Heart right ventricle (tissue), 16 donors: ENCODE measurements around the gene AP5Z1. TPM values are rescaled to one million over a fixed set of nuclear protein-coding genes. Genes with fewer than 3 reads are reported as not detected.

Experiments used
- ATAC-seq, 8 donors: fragments of 200-7000 bp; cut with Tn5 transposase; one replicate each; pipeline ENCODE4 v1.9.1; 2020; ENCODE audit warnings: mild to moderate bottlenecking in 8 of 8, moderate library complexity in 8 of 8, moderate number of reproducible peaks in 1 of 8
- DNase-seq, 2 donors: peaks; one replicate each; pipeline ENCODE4 v3.0.0-alpha.2; 2020
- H3K27ac ChIP-seq, 10 donors: fragments of 200-600 bp; sonication (generic) in 2 of 10; one replicate each; pipeline versions ENCODE4 v1.5.0 to v1.8.0; 2020 to 2022; ENCODE audit warnings: mild to moderate bottlenecking in 3 of 10
- H3K27me3 ChIP-seq, 7 donors: fragments of 200-600 bp; one replicate each; pipeline ENCODE4 v1.8.0; 2021 to 2022; ENCODE audit warnings: mild to moderate bottlenecking in 2 of 7
- H3K36me3 ChIP-seq, 9 donors: fragments of 200-600 bp; sonication (generic) in 1 of 9; one replicate each; pipeline versions ENCODE4 v1.5.0 to v1.8.0; 2020 to 2022; ENCODE audit warnings: mild to moderate bottlenecking in 2 of 9
- H3K4me1 ChIP-seq, 9 donors: fragments of 200-600 bp; sonication (generic) in 1 of 9; one replicate each; pipeline versions ENCODE4 v1.5.0 to v1.8.0; 2020 to 2022; ENCODE audit warnings: mild to moderate bottlenecking in 4 of 9
- H3K4me3 ChIP-seq, 10 donors: fragments of 200-600 bp; sonication (generic) in 2 of 10; one replicate each; pipeline versions ENCODE4 v1.5.0 to v1.8.0; 2020 to 2022; ENCODE audit warnings: mild to moderate bottlenecking in 7 of 10, moderate library complexity in 2 of 10
- H3K9me3 ChIP-seq, 11 donors: fragments of 200-600 bp in 10 of 11; sonication (generic) in 2 of 11; one replicate each; pipeline versions ENCODE4 v1.5.0 to v1.8.0; 2013 to 2022; ENCODE audit warnings: mild to moderate bottlenecking in 2 of 11, control low read depth in 1 of 11, moderate library complexity in 1 of 11
- CTCF ChIP-seq, 9 donors: fragments of 200-600 bp; sonication (generic) in 2 of 9; IDR thresholded peaks; one replicate each; pipeline versions ENCODE4 v1.5.0 to v1.8.0; 2021 to 2022; ENCODE audit warnings: antibody characterized with exemption in 9 of 9, mild to moderate bottlenecking in 5 of 9, moderate library complexity in 1 of 9
- WGBS, 2 donors: extraction: QIAGEN DNeasy Blood & Tissue Kit; methylation state at CpG; one replicate each; pipeline ENCODE4 v1.1.7; 2013; ENCODE audit warnings: inconsistent platforms in 1 of 2; 5-methylcytosine and 5-hydroxymethylcytosine counted together
- intact Hi-C, 10 donors: fragments of 100-400 bp; cut with DNase I; formaldehyde crosslinking; loops; one replicate each; pipeline versions ENCODE4 v1.11.1 to v1.14.2; 2022
- polyA plus RNA-seq, 2 donors: library from polyadenylated mRNA; stranded (reverse); fragments of 200-250 nt; gene quantifications; one replicate each; pipeline ENCODE4 v1.2.3, GENCODE V29; 2013
- total RNA-seq, 10 donors: library from RNA; stranded (reverse); fragmentation: NEBNext Ultra II Directional in 3 of 10; extraction: Animal tissue kit (Norgen Biotek cat#: 25700) in 3 of 10; gene quantifications; one replicate each; pipeline versions ENCODE4 v1.2.1 to v1.2.4, GENCODE V29; 2021 to 2023
- donor health status: Arrhythmogenic right ventricular cardiomyopathy.
- donor health status: ischemic (EF 13 %, LVEDD 7.1; RV severe dilation, severe dysfunction).
- donor health status: healthy with polysubstance abuse.
- donor health status: DM: no; HTN: yes; CAD: no.
- donor health status: DM: no; HTN: no; CAD: no.
- donor health status: ischemic (EF 25% LVEDD 6.9; RV normal size, moderate dysfunction).
- donor health status: ischemic (EF 25% LVEDD 5.7; RV mildly dilated, moderate dysfunction).
- donor health status: healthy.
- donor health status: DM: yes; HTN: yes; CAD: no.
- donor health status: Ischemic cardiomyopathy.
- donor health status: ischemic (EF 35%, LVEDD 5.7; RV mildly dilated, moderate dysfunction).
- donor health status: nonischemic (EF 11% LVEDD 7.7; RV severe dilation, severe dysfunction).
- donor health status: DM: yes; HTN: yes; CAD: no.
- donor health status: PGD.
- donor health status: ischemic (EF 29% LVEDD 5.4; RV normal size, mild dysfunction).
- donor health status: nonischemic (EF 23%, LVEDD 6.1; RV moderate dilation, normal function).

AP5Z1 gene
- total and polyA plus RNA-seq, 12 donors = 8.5 to 30.9 (median 12.7) TPM

GRCh38 chr7:4815609-4816418 is 40.4 kb downstream of the AP5Z1 start:
- H3K36me3 ChIP-seq = peaks cover 0 to 19% (median 0%) of the 10 kb centered on the region in 9 donors
- peaks cover 0 to under 1% (median 0%) of the 10 kb centered on the region in 7 donors for H3K27me3 ChIP-seq
- no peak overlapping the region for H3K27ac ChIP-seq
- DNase-seq (no peak), ATAC-seq (no peak)
- intact Hi-C loops = no loop called here
- 93 to 94% methylated on average over 38 of the region's 38 CpGs for WGBS, 2 donors
- H3K4me3 ChIP-seq = no peak overlapping the region
- H3K9me3 ChIP-seq = peaks cover 0 to 4% (median 0%) of the 10 kb centered on the region in 11 donors
- peaks cover 3 to 30% (median 14%) of the 10 kb centered on the region in 9 donors for H3K4me1 ChIP-seq
- no peak for TF ChIP-seq CTCF (IDR thresholded peaks at IDR 0.05)

GRCh38 chr7:4816419-4817080 is 41.1 kb downstream of the AP5Z1 start:
- Histone ChIP-seq H3K27me3 (no peaks in the 10 kb centered on the region), H3K4me3 (no peak overlapping the region), H3K9me3 (peaks cover 0 to 4% (median 0%) of the 10 kb centered on the region in 11 donors), H3K27ac (no peak overlapping the region), H3K4me1 (peaks cover 3 to 37% (median 19%) of the 10 kb centered on the region in 9 donors), H3K36me3 (peaks cover 0 to 19% (median 0%) of the 10 kb centered on the region in 9 donors)
- intact Hi-C loops = no loop called here
- ATAC-seq = no peak
- 92 to 95% methylated on average over 26 of the region's 26 CpGs for WGBS, 2 donors
- no peak for TF ChIP-seq CTCF (IDR thresholded peaks at IDR 0.05)
- no peak for DNase-seq

GRCh38 chr7:4817178-4817901 is 41.9 kb downstream of the AP5Z1 start:
- peaks cover 0 to 4% (median 0%) of the 10 kb centered on the region in 11 donors for H3K9me3 ChIP-seq
- DNase-seq (no peak), ATAC-seq (no peak)
- H3K27me3 ChIP-seq = no peaks in the 10 kb centered on the region
- peaks cover 0 to 19% (median 0%) of the 10 kb centered on the region in 9 donors for H3K36me3 ChIP-seq
- whole genome bisulfite sequencing, 2 donors = 92 to 93% methylated on average over 38 of the region's 38 CpGs
- TF ChIP-seq CTCF (IDR thresholded peaks at IDR 0.05) = no peak
- H3K27ac ChIP-seq = peak overlapping the region in 1 of 10 donors; percentile 77
- peaks cover 3 to 45% (median 19%) of the 10 kb centered on the region in 9 donors for H3K4me1 ChIP-seq
- no peak overlapping the region for H3K4me3 ChIP-seq
- intact Hi-C loops = no loop called here
